Activated CD8-positive, alpha-beta memory T cell treated with anti-CD3 and anti-CD28 coated beads, Interleukin-2, amount 10 ng/mL, durations not matched to agents 7 days and 5 days (primary cell): ENCODE data around the gene BUB1B. TPM values are rescaled to one million over a fixed set of nuclear protein-coding genes. Genes with fewer than 3 reads are reported as not detected.
"Not testable (repeated sequence)": the region's sequence is repeated elsewhere in the genome, so short reads cannot be mapped to it uniquely, and the experiment has no call there.

Experiments
- ATAC-seq: fragments of 150-1000 bp; cut with Tn5 transposase; one replicate; pipeline ENCODE4 v1.10.0; 2021; ENCODE audit warnings: moderate library complexity
- CTCF ChIA-PET: fragments of 350-600 bp; sonication (Branson Sonifier 250); formaldehyde crosslinking; loops from one replicate; lab custom pipeline; 2021; ENCODE audit warnings: antibody characterized with exemption; lab: Charles Lee
- DNase-seq: peaks from one replicate; pipeline ENCODE4 v3.0.0-alpha.2; 2020
- H3K27ac Mint-ChIP-seq: one replicate; pipeline ENCODE4 v1.8.0; 2021; ENCODE audit warnings: mild to moderate bottlenecking, mixed read lengths
- H3K27me3 Mint-ChIP-seq: one replicate; pipeline ENCODE4 v1.8.0; 2021; ENCODE audit warnings: mixed read lengths
- H3K36me3 Mint-ChIP-seq: one replicate; pipeline ENCODE4 v1.8.0; 2021; ENCODE audit warnings: mild to moderate bottlenecking, mixed read lengths
- H3K4me1 Mint-ChIP-seq: one replicate; pipeline ENCODE4 v1.8.0; 2021; ENCODE audit warnings: mixed read lengths
- H3K4me3 Mint-ChIP-seq: one replicate; pipeline ENCODE4 v1.8.0; 2021; ENCODE audit warnings: mild to moderate bottlenecking, moderate library complexity, mixed read lengths
- H3K9me3 Mint-ChIP-seq: one replicate; pipeline ENCODE4 v1.8.0; 2022; ENCODE audit warnings: low read depth, mixed read lengths
- total RNA-seq, 2 experiments: library from RNA; stranded (reverse); gene quantifications; one replicate each; pipeline ENCODE4 v1.2.3, GENCODE V29; 2021

BUB1B gene
- total RNA-seq: 100 to 1,000 TPM in 1 of 2 experiments, 10 to 100 TPM in 1; 89.5 to 107 TPM

DNA sequence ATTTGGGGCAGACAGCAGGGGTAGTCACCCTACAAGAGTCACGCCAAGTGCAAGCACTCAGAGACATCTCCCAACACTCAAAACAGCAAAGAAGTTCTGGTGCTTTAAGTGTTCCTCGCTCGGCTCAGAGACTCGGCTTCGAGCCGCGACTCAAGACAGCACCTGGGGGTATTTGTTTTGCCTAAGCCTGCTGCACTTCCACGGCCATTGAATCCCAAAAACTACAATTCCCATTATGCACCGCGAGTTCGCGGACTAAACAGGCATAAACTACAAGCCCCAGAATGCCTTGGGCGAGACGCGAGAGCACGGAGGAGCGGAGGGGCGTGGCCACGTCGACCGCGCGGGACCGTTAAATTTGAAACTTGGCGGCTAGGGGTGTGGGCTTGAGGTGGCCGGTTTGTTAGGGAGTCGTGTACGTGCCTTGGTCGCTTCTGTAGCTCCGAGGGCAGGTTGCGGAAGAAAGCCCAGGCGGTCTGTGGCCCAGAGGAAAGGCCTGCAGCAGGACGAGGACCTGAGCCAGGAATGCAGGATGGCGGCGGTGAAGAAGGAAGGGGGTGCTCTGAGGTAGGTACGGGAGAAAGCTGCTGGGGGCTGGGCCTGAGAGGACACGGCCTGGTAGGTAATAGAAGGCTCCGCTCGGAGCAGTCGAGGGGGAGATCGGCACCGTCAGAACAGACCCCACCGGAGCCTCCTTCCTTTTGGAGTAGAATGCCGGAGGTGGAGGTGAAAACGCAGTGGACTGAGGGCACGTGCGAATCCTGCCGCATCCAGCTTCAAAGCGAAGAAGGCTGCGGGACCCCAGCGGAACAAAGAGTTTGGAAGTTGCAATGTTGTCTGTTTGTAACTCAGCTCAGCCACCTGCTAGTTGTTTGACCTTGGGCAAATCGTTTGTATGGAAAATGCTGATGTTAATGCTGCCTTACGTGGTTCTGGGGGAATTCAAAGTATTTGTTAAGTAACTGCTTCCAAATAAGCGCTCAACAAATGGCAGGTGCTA, at the start of gene BUB1B:
BUB1B (plus strand) TSS at position 381 of the 1,000 bp plus-strand sequence; CDS start at position 533, 152 bp downstream.
- Mint-ChIP-seq H3K4me3 (no peak within 1 kb of the TSS), H3K36me3 (peaks cover 22% of the 10 kb centered on the region), H3K9me3 (no peaks in the 10 kb centered on the region), H3K27me3 (no peaks in the 10 kb centered on the region), H3K27ac (no peak within 1 kb of the TSS), H3K4me1 (peaks cover 15% of the 10 kb centered on the region)
- ATAC-seq (peak; percentile 93), DNase-seq (peak; percentile 97)
- CTCF ChIA-PET: interaction anchor here (1.0 to 3.9 kb wide), 9 partner anchors 45 to 622 kb away, joined by 3 to 42 read pairs (median 6); no protein-coding TSS in a partner anchor

DNA sequence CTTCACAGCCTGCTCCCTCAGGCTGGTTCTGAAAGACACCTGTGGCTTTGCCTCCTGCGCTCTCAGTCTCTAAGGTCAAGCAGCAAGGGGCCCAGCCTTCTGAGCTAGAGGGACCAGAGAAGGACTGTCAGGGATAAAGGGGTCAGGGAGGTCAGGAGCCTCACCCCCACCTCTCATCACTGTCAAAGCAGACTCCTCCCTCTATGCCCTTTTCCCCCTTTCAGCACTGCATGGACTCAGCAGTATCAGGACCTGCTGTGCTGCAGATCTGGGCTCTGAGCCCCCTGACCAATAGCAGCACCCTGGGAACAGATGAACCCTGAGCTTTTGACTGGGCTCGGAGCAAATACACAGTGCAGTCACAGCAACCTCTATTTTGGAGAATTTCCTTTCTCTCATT, 49.0 kb upstream of the BUB1B start:
- CTCF ChIA-PET: interaction anchor here (1.5 to 22.2 kb wide), 3 partner anchors 6 to 69 kb away, joined by 3 to 324 read pairs (median 72); partner anchors contain the start of gene SRP14
- DNase-seq (no peak), ATAC-seq (no peak)
- H3K4me1 Mint-ChIP-seq: peaks cover 39% of the 10 kb centered on the region
- H3K27me3 Mint-ChIP-seq: peaks cover 25% of the 10 kb centered on the region
- H3K4me3 Mint-ChIP-seq: no peak overlapping the region
- no peaks in the 10 kb centered on the region for H3K9me3 Mint-ChIP-seq
- no peak overlapping the region for H3K27ac Mint-ChIP-seq
- no peaks in the 10 kb centered on the region for H3K36me3 Mint-ChIP-seq

DNA sequence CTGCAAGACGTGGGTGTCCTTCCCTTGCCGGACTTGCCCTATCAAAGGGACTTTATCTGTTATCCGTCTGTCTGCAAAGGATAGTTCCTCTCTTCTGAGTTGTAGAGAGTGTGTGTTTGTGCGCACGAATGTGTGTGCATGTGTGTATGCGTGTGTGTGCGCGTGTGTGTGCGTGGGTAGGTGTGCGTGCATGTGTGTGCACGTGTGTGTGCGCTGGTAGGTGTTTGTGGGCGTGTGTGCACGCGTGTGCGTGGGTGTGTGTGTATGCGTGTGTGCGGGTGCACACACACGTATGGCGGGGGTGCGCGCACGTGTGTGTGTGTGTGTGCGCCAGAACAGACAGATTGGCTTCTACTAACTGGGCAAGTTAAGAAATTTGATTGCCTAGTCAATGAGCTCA, 48.1 kb upstream of the BUB1B start:
- ATAC-seq: no peak
- no peak for DNase-seq
- H3K27me3 Mint-ChIP-seq: peaks cover 25% of the 10 kb centered on the region
- peaks cover 33% of the 10 kb centered on the region for H3K4me1 Mint-ChIP-seq
- H3K4me3 Mint-ChIP-seq: no peak overlapping the region
- no peaks in the 10 kb centered on the region for H3K9me3 Mint-ChIP-seq
- CTCF ChIA-PET: interaction anchor here (1.1 to 22.2 kb wide), 5 partner anchors 7 to 70 kb away, joined by 3 to 324 read pairs (median 4); partner anchors contain the start of gene SRP14
- H3K27ac Mint-ChIP-seq: no peak overlapping the region
- H3K36me3 Mint-ChIP-seq: no peaks in the 10 kb centered on the region

- peaks cover 25% of the 10 kb centered on the region for H3K4me1 Mint-ChIP-seq
- no peak overlapping the region for H3K4me3 Mint-ChIP-seq
- H3K27me3 Mint-ChIP-seq: peaks cover 25% of the 10 kb centered on the region
- CTCF ChIA-PET: interaction anchor here (0.8 to 22.2 kb wide), 7 partner anchors 8 to 165 kb away, joined by 3 to 324 read pairs (median 4); partner anchors contain the start of gene SRP14
- no peaks in the 10 kb centered on the region for H3K9me3 Mint-ChIP-seq
- no peaks in the 10 kb centered on the region for H3K36me3 Mint-ChIP-seq
- DNase-seq (no peak), ATAC-seq (no peak)
- no peak overlapping the region for H3K27ac Mint-ChIP-seq
Observed at GRCh38 chr15:40114218-40114617, 46.7 kb upstream of the BUB1B start.

DNA sequence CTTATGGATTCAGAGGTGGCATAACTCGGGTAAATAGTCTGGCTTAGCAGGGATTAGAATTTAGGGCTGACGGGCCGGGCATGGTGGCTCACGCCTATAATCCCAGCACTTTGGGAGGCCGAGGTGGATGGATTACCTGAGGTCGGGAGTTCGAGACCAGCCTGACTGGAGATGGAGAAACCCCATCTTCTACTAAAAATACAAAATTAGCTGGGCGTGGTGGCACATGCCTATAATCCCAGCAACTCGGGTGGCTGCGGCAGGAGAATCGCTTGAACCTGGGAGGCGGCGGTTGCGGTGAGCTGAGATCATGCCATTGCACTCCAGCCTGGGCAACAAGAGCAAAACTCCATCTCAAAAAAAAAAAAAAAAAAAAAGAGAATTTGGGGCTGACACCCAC, 45.8 kb upstream of the BUB1B start:
- H3K4me1 Mint-ChIP-seq: peaks cover 22% of the 10 kb centered on the region
- not testable (repeated sequence) for H3K4me3 Mint-ChIP-seq, H3K9me3 Mint-ChIP-seq, DNase-seq, H3K36me3 Mint-ChIP-seq, ATAC-seq, H3K27ac Mint-ChIP-seq
- CTCF ChIA-PET: interaction anchor here (0.6 to 22.2 kb wide), 7 partner anchors 9 to 164 kb away, joined by 3 to 324 read pairs (median 4); partner anchors contain the start of gene SRP14
- H3K27me3 Mint-ChIP-seq: peaks cover 20% of the 10 kb centered on the region

DNA sequence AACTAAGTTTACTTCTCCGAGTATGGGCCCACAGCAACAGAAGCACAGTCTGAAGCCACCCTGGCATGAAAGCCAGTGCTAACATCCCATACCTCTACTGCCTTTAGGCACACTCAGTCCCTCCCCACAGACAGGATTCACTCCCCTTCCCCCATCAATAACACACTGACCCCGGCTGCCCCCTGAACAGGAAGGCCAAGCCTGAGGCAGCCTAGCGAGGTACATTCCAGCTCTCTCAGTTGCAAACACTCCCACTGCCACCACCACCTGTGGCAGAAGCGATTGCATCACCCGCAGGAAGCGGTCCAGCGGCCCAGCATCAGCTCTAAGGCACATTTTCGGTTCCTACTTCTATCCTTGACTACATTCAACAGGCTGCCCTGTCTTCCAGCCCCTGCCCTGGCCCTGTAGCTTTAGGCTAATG, 45.2 kb upstream of the BUB1B start:
- H3K4me3 Mint-ChIP-seq: peak overlapping the region; percentile 10
- ATAC-seq (peak; percentile 92), DNase-seq (peak; percentile 87)
- H3K27ac Mint-ChIP-seq: peak overlapping the region; percentile 90
- CTCF ChIA-PET: interaction anchor here (1.0 to 22.2 kb wide), 4 partner anchors 10 to 72 kb away, joined by 3 to 324 read pairs (median 38); partner anchors contain the start of gene SRP14
- H3K4me1 Mint-ChIP-seq: peaks cover 22% of the 10 kb centered on the region
- H3K9me3 Mint-ChIP-seq: no peaks in the 10 kb centered on the region
- peaks cover 18% of the 10 kb centered on the region for H3K27me3 Mint-ChIP-seq
- H3K36me3 Mint-ChIP-seq: no peaks in the 10 kb centered on the region

DNA sequence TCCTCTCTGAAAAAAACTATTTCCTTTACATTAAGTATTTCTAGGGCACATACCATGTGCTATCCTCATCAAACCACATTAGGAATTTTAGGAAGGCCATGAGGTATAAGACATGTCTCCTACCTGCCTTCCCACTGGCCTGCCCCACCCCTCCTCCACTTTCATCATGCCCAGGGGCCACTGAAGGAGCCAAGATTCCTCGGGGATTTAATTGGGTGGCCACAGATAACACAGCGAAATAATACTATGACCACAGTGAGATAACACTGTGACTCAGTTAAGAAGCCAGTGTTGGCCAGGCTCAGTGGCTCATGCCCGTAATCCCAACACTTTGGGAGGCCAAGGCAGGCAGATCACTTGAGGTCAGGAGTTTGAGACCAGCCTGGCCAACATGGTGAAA, 42.4 kb upstream of the BUB1B start:
- peaks cover 10% of the 10 kb centered on the region for H3K27me3 Mint-ChIP-seq
- CTCF ChIA-PET: interaction anchor here (1.0 kb wide), 1 partner anchor 73 kb away, joined by 3 read pairs; no protein-coding TSS in a partner anchor
- H3K4me3 Mint-ChIP-seq: no peak overlapping the region
- no peak for ATAC-seq
- DNase-seq: no peak
- peaks cover 22% of the 10 kb centered on the region for H3K4me1 Mint-ChIP-seq
- H3K36me3 Mint-ChIP-seq: no peaks in the 10 kb centered on the region
- no peak overlapping the region for H3K27ac Mint-ChIP-seq
- no peaks in the 10 kb centered on the region for H3K9me3 Mint-ChIP-seq

- Mint-ChIP-seq H3K36me3 (no peaks in the 10 kb centered on the region), H3K27ac (no peak overlapping the region), H3K4me3 (no peak overlapping the region), H3K4me1 (peaks cover 1% of the 10 kb centered on the region), H3K9me3 (no peaks in the 10 kb centered on the region), H3K27me3 (peaks cover 10% of the 10 kb centered on the region)
- CTCF ChIA-PET: interaction anchor here (0.7 to 2.0 kb wide), 3 partner anchors 13 to 167 kb away, joined by 3 to 14 read pairs (median 4); no protein-coding TSS in a partner anchor
- ATAC-seq (no peak), DNase-seq (no peak)
Observed at GRCh38 chr15:40121911-40122638, 38.8 kb upstream of the BUB1B start.

- H3K27me3 Mint-ChIP-seq: peaks cover 10% of the 10 kb centered on the region
- not testable (repeated sequence) for H3K4me1 Mint-ChIP-seq, DNase-seq, H3K9me3 Mint-ChIP-seq, H3K27ac Mint-ChIP-seq, ATAC-seq, H3K4me3 Mint-ChIP-seq, H3K36me3 Mint-ChIP-seq
- CTCF ChIA-PET: interaction anchor here (1.7 to 2.3 kb wide), 3 partner anchors 9 to 77 kb away, joined by 4 to 9 read pairs (median 6); no protein-coding TSS in a partner anchor
Observed at GRCh38 chr15:40122989-40123388, 37.9 kb upstream of the BUB1B start.

DNA sequence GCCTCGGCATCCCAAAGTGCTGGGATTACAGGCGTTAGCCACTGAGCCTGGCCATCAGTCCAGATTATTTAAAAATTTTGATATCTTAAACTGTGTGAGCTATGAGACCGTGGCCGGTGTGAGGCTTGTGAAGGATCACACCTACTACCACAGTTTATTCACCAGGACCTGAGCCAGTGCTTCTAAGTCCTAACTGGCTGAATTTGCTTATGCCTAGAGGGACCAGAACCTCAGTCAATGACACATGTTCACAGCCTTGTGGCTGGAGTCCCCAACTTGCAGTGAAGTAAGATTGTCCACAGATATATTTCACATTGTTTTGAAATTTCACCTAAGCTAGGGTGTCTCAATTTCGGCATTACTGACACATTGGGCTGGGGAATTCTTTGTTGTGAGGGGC, 37.0 kb upstream of the BUB1B start:
- CTCF ChIA-PET: interaction anchor here (1.3 to 2.3 kb wide), 4 partner anchors 10 to 78 kb away, joined by 3 to 9 read pairs (median 5); no protein-coding TSS in a partner anchor
- peaks cover 10% of the 10 kb centered on the region for H3K27me3 Mint-ChIP-seq
- DNase-seq, H3K27ac Mint-ChIP-seq, H3K4me1 Mint-ChIP-seq, H3K4me3 Mint-ChIP-seq, H3K36me3 Mint-ChIP-seq, H3K9me3 Mint-ChIP-seq, ATAC-seq: not testable (repeated sequence)

GRCh38 chr15:40124333-40124732, 36.5 kb upstream of the BUB1B start:
- not testable (repeated sequence) for H3K4me1 Mint-ChIP-seq, ATAC-seq, H3K36me3 Mint-ChIP-seq, H3K4me3 Mint-ChIP-seq, H3K9me3 Mint-ChIP-seq, H3K27ac Mint-ChIP-seq, DNase-seq
- CTCF ChIA-PET: interaction anchor here (1.3 to 2.3 kb wide), 4 partner anchors 11 to 79 kb away, joined by 3 to 9 read pairs (median 5); no protein-coding TSS in a partner anchor
- peaks cover 10% of the 10 kb centered on the region for H3K27me3 Mint-ChIP-seq

GRCh38 chr15:40124807-40125285, 36.0 kb upstream of the BUB1B start:
- not testable (repeated sequence) for H3K4me1 Mint-ChIP-seq, H3K9me3 Mint-ChIP-seq, H3K4me3 Mint-ChIP-seq, H3K27ac Mint-ChIP-seq, H3K36me3 Mint-ChIP-seq, DNase-seq, ATAC-seq
- H3K27me3 Mint-ChIP-seq: peaks cover 10% of the 10 kb centered on the region
- CTCF ChIA-PET: interaction anchor here (1.3 to 2.3 kb wide), 3 partner anchors 11 to 26 kb away, joined by 3 to 9 read pairs (median 6); no protein-coding TSS in a partner anchor
